GM04504 (cell line): ENCODE measurements around the gene E2F4.

Experiments
- DNase-seq: peaks from one replicate; pipeline ENCODE4 v3.0.0-alpha.2; 2012; ENCODE audit warnings: low read depth

E2F4 gene

DNA sequence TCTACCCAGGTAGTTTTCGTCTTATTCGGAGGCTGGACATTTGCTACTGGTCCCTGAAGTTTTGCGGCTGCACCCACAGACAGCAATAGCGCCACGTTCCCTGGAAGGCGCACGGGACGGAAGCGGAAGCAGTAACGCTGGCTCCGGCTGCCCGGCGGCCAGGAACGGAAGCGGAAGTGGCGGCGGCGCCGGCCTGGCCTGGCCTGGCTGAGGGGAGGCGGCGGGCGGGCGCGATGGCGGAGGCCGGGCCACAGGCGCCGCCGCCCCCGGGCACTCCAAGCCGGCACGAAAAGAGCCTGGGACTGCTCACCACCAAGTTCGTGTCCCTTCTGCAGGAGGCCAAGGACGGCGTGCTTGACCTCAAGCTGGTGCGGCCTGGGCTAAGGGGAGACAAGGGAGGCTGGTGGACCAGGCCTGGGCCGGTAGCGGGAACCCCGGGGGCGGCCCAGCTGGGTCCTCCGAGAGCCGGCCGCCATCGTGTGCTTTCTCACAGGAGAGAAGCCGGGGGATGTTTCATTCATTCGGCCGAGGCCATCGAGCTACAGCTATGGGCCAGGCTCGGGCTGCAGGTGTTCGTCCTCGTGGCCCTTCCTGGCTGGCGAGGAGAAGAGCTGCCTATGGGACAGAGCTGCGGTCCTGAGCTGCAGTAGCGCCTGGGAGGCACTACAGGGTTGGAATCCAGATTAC is at the start of gene E2F4:
TSS of gene E2F4 (plus strand) at position 161 of the 687 bp plus-strand sequence. CDS start at position 234, 73 bp downstream.
- peak; percentile 84 for DNase-seq

GRCh38 chr16:67142342-67142741 is 49.6 kb upstream of the E2F4 start:
- no peak for DNase-seq

DNA sequence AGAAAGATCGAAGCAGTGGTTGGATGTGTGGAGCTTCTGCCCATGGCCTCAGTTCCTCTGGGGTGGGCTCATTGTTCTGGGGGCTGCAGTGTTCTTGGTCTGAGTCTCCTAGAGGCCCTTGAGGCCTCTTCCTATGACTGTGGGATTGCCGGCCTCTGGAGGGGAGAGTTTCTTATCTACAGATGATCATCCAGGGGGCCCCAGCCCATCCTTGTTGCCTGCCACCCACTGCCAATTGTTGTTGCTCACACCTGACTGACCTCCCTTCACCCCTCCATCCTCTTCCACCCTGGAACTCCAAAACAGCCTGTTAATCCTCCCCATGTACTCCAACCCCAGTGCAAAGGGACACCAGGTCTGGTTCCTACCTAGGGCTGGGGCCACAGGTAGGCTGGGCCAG is 47.0 kb upstream of the E2F4 start:
- no peak for DNase-seq

DNA sequence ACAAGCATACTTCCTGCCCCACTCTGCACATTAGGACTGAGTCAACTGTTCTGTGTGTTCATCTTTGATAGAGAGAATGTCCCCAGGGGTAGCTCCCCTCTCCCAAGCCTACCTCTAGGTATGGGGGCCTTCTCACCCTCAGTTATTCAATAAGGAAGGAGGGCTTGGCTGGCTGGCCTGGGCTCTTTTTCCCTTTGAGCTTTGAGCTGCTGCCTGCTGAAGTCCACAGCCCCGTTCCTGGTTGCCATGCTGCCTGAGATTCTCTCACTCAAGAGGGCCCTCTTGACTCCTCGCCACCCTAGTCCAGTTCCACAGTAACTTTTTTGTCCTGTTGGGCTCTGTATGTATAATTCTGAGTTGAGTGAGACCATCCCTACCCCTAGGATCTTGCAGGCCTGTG is 46.2 kb upstream of the E2F4 start:
- no peak for DNase-seq

DNA sequence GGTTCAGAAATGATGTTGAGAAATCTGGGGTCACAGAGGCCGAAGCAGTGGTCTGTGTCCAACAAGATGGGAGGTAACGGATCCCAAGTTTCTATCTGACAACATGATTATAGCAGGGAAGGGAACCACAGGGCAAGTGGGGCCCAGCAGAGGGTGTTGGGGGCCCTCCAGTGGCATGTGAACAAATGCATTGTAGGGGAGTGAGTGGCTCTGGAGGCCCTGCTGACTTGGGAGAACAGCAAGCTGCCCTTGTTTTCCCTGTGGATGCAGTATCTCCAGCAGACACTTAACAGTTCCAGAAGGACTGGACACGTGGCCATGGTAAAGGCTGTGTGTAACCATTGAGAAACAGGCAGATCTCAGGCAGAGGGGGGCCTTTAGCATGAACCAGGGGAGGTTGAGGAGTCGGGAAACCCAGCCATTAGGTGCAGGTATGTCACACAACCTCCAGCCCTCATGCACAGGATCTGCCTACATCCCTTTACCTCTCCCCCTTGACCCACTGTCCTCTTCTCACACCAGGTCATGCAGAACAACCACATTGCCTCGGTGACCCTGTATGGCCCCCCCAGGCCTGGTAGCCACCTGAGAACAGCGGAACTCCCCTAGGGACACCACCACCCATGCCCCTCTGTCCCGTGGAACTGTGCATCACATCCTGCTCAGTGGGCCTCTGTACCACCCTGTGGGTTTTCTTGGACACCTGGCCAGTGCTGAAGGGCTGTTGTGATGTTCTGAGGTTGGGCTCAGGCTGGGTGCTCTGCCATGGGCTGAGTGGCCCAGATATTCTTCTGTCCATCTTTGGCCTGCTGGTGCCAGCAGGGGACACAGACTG is 45.2 kb upstream of the E2F4 start:
- DNase-seq: no peak

DNA sequence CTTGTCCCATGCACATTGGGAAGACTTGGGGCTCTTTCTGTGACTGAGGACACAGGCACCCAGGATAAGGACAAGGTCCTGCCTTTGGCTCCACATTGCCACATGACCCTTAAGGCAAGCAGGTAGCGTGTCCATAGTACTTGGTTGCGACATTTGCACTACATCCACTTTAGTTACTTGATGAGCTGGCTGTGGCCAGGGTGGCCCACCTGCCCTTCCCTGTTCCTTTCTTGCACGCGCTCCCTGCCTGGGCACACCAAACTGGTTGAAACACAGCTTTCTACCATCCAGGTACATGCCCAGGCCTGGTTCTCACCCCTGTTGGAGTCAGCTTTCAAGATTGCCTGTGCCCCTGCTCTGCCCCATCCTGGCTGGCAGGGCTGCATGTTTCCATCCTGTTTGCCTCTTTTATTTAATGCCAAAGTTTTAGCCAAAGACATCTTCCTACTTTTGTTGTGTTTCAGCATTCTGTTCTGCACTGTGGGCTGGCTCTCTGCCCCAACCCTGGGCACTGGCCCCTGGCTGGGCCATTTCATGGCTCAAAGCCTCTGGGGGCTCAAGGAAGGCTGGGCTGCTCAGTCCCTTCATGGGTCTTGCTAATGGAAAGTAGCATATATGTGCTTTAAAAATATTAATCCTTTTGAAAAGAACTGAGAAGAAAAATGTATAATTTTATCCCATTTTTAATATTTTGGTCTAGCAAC is 44.4 kb upstream of the E2F4 start:
- DNase-seq: no peak

GRCh38 chr16:67148221-67148620 is 43.7 kb upstream of the E2F4 start:
- no peak for DNase-seq

DNA sequence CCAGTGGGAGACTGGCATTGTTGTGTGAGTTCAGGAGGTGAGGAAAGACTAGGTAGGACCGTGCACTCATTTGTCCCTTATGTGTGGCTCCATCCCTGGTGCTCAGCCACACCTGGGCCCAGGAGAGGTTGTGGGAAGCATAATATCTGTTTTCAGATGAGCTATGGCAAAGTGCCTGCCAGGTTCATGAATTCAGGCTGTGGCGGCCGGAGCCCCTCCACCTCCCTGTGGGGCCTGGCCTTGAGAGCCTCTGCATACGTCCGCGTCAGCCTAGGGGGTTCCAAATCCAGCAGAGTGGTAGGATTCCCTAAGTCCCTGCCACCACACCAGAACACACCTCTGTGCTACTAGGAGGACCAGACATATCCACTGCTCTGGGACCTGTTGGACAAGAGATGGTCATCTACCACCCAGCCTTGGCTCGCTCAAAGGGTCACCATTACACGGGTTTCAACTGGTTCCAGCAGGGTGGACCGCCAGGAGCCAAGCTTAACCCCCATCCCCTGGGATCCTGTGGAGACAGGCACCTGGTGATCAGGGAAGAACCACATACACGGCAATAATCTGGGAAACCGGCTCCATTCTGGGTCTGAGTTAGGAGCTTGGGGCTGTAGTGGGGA is 43.2 kb upstream of the E2F4 start:
- no peak for DNase-seq

- DNase-seq: no peak
These were observed 42.5 kb upstream of the E2F4 start for GRCh38 chr16:67149276-67150046.

GRCh38 chr16:67150047-67150832 is 41.7 kb upstream of the E2F4 start:
- no peak for DNase-seq

GRCh38 chr16:67150833-67151396 is 41.0 kb upstream of the E2F4 start, which contains the start of gene B3GNT9:
Gene B3GNT9 (minus strand): TSS chr16:67150998. CDS start chr16:67150485, 513 bp downstream.
- peak; percentile 56 for DNase-seq

DNA sequence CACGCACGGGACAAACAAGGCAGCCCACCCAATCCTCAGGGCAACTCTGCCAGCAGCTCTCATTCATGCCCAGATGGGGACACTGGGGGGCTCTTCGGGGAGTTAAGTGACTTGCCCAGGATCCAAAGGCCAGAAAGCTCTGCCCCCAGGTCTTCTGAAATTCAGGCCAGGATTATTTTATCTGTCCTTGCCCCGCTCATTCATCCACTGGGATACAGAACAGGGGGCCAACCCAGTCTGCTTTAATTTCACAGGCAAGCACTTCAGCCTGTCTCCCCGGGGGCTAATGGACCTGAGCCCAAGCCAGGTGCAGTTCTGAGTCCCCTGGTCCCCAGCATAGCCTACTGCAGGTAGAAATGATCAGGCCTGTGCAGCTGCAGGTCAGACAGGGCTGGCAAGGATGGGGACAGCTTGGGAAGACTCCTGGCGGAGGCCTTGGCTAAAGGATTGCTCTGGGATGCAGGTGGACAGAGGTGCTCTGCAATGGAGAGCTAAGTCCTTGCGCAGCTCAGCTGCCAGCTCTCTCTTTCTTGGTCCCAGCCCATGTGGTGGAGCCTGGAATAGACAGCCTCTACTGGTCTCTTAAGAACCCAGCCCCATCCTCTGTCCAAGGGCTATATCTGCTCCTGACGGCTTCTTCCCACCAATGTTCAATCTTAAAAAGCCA is 40.4 kb upstream of the E2F4 start:
- no peak for DNase-seq

GRCh38 chr16:67154578-67155294 is 37.2 kb upstream of the E2F4 start:
- no peak for DNase-seq

DNA sequence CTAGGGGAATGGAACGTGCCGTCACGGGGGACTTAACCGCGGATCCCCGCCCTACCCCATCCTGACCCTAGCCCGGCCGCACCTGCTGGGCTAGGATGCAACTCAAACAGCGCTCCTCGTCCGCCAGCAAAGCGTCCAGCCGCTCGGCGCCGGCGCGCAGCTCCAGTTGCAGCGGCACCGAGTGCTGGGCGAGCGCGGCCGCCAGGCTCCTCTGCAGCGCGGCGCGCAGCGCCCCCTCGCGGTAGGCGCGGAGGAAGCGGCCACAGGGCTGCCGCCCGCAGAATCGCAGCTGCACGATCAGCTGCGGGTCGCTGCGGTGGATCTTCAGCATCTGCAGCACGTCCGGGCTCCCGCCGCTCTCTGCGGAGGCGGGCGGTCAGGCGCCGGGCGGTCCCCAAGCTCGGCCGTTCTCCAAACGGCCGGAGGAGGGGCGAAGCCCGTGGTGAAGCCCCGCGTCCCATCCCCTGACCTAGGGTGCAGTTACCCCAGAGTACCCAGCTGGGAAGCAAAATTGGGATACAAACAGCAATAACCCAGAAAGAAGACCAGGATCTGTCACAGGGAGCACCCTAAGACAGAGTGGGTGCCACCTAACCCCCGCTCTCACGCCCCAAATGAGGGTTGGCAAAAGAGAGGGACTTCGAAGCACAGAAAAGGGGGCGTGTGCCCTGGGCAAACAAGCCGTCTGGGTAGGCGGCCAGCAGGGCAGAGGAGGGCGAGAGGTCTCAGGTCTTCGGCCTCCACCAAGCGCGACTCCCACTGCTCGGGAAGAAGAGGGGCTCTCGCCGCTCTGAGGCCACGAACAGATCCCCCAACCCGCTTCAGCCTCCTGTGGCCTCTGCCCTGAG is 36.4 kb upstream of the E2F4 start:
- peak; percentile 40 for DNase-seq

DNA sequence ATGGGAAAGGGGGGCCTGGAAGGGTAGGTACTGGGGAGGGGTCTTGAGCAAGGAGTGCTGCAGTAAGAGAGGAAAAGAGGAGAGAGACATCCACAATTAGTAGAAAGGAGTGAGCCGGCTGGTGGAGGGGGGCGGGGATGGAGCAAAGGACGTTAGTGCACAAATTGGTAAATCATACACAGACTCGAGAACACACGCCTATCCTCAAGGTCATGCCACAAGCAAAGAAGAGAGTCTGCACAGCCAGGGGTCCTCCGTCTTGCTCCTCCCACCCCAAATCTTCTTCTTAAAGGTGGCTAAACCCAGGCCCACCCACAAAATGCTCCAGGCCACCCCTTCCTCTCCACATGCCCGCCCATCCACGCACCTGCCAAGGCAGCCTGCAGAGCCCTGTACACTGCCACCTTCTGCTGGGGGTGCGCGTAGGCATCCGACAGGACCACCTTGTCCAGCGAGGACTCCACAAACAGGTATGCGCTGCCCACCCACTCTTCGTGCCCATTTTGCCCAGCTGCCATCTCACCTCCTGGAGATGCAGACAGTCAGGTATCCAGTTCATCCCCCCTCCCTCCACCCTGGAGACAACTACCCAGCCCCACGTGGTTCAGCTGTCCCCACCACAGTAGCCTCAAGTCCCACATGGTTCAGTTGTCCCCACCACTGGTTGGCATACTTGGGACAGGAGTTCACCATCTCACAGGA is 35.7 kb upstream of the E2F4 start:
- DNase-seq: no peak

DNA sequence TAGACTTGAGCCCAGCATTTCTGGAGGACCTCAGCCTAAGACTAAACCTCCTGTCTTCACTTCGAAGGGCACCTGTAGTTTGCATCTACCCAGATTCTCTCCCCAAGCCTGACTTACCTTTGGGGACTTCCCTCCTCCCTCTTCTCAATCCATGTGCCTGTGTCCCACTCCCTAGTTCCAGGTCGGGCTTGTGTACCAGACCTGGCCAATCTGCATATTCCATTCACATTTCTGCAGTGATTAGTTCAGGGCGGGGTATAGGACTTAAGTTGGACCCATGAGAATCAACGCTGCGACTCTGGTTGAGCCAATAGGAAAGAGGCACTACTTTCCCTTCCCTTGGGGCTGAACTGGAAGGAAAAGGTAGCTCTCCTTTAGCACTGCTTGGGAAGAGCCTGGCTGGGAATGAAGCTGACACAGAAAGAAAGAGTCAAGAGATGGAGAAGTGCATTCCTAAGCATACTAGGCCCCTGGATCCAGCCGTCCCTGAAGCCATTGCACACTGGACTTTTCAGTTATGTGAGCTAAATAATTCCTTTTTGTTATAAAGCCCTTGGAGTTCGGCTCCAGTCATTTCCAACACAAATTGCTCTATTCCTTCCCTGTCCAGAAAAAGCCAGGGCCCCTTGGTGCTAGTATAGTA is 34.7 kb upstream of the E2F4 start:
- DNase-seq: no peak
